SU-DHL-6 (cell line): ENCODE data around the gene MAL.

Experiments
- H2AFZ ChIP-seq: fragments of 200-600 bp; sonication (generic); 2 replicates; pipeline ENCODE4 v1.6.1; 2014; ENCODE audit warnings: low read depth, mild to moderate bottlenecking, moderate library complexity, mixed read lengths, antibody characterized with exemption, low read length; ENCODE audit not compliant: severe bottlenecking
- H3F3A ChIP-seq: fragments of 200-600 bp; shearing (Covaris generic); 2 replicates; pipeline ENCODE4 v1.6.0; 2016; ENCODE audit warnings: antibody characterized with exemption, mild to moderate bottlenecking; ENCODE audit not compliant: insufficient read depth
- H3K27ac ChIP-seq: fragments of 200-600 bp; sonication (generic); 2 replicates; pipeline ENCODE4 v1.5.1; 2016; ENCODE audit warnings: low read depth, mild to moderate bottlenecking, low read length, moderate library complexity, mixed read lengths
- H3K27me3 ChIP-seq: fragments of 200-600 bp; sonication (generic), shearing (Covaris generic); 2 replicates; pipeline ENCODE4 v1.6.0; 2014; ENCODE audit warnings: mild to moderate bottlenecking, low read length
- H3K36me3 ChIP-seq: fragments of 200-600 bp; sonication (generic); 2 replicates; pipeline ENCODE4 v1.6.1; 2014; ENCODE audit warnings: mild to moderate bottlenecking, low read length, mixed read lengths
- H3K4me2 ChIP-seq: fragments of 300-600, 200-600 bp; shearing (Covaris generic), sonication (generic); 2 replicates; pipeline ENCODE4 v1.6.0; 2014; ENCODE audit warnings: low read length, low read depth, mild to moderate bottlenecking; ENCODE audit not compliant: poor library complexity, severe bottlenecking
- H3K4me3 ChIP-seq: fragments of 200-600 bp; sonication (generic); 2 replicates; pipeline ENCODE4 v1.5.1; 2014; ENCODE audit warnings: antibody characterized with exemption, low read length, mild to moderate bottlenecking, mixed read lengths; ENCODE audit not compliant: insufficient read depth, poor library complexity, severe bottlenecking
- H3K79me2 ChIP-seq: fragments of 200-600 bp; sonication (generic); 2 replicates; pipeline ENCODE4 v1.6.1; 2014; ENCODE audit warnings: mild to moderate bottlenecking, low read length, moderate library complexity; ENCODE audit not compliant: insufficient read depth
- H3K9ac ChIP-seq: fragments of 200-600 bp; sonication (generic); 2 replicates; pipeline ENCODE4 v1.7.0; 2014; ENCODE audit warnings: mild to moderate bottlenecking, low read length
- H3K9me2 ChIP-seq: fragments of 200-600 bp; sonication (generic); replicated peaks from 2 replicates; pipeline ENCODE4 v1.6.1; 2014; ENCODE audit warnings: low read length; ENCODE audit not compliant: insufficient read depth
- H3K9me3 ChIP-seq: fragments of 200-600 bp; sonication (generic); 2 replicates; pipeline ENCODE4 v1.6.1; 2014; ENCODE audit warnings: low read length, mixed read lengths; ENCODE audit not compliant: insufficient read depth
- H4K20me1 ChIP-seq: fragments of 200-600 bp; sonication (generic); 2 replicates; pipeline ENCODE4 v1.6.1; 2014; ENCODE audit warnings: low read depth, mild to moderate bottlenecking, antibody characterized with exemption, low read length, moderate library complexity, mixed read lengths
- CTCF ChIP-seq: fragments of 200-600 bp; sonication (generic); IDR thresholded peaks from one replicate; pipeline ENCODE4 v1.5.1; 2017; ENCODE audit warnings: antibody characterized with exemption, mild to moderate bottlenecking, low read length, moderate library complexity; ENCODE audit not compliant: insufficient read depth, poor library complexity, severe bottlenecking
- EZH2phosphoT487 ChIP-seq: fragments of 200-600 bp; sonication (generic), shearing (Covaris generic); conservative IDR thresholded peaks from 2 replicates; pipeline ENCODE4 v1.6.1; 2018; ENCODE audit warnings: mild to moderate bottlenecking, antibody characterized with exemption, low read length, moderate library complexity, mixed read lengths

MAL gene

GRCh38 chr2:95025406-95026319 lies at the start of gene MAL:
TSS of gene MAL (plus strand) at chr2:95025708. CDS start at chr2:95025793, 85 bp downstream.
- Histone ChIP-seq H3K4me3 (no peak within 1 kb of the TSS), H3K9ac (no peak within 1 kb of the TSS), H3K27me3 (no peaks in the 10 kb centered on the region), H2AFZ (no peak within 1 kb of the TSS), H3K79me2 (no peaks in the 10 kb centered on the region), H3K9me2 (no peaks in the 10 kb centered on the region), H3K36me3 (no peaks in the 10 kb centered on the region), H4K20me1 (no peaks in the 10 kb centered on the region), H3K27ac (no peak within 1 kb of the TSS), H3F3A (no peaks in the 10 kb centered on the region), H3K4me2 (no peak within 1 kb of the TSS), H3K9me3 (no peaks in the 10 kb centered on the region)
- TF ChIP-seq CTCF (no peak), EZH2phosphoT487 (no peak)

DNA sequence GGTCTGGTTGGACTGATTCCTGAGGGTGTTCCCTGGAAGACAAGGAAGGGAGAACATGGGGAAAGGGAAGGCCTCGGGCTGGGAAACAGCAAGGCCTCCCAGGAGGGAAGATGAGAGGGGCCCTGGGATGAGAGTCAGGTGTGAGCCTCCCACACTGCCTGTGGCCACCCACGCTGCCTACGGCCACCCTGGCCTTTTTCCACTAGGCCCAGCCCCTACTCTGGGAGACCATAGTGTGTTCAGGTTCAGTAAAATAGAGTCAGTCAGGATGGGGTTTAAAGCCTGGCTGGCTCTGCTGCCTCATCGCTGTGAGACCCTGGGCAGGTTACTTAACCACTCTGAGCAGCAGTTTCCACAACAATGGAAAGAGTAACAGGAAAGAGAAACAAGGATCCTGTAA lies 47.7 kb upstream of the MAL start:
- no peaks in the 10 kb centered on the region for H3K27me3 ChIP-seq
- no peak overlapping the region for H3K4me3 ChIP-seq
- H3F3A ChIP-seq: no peaks in the 10 kb centered on the region
- no peaks in the 10 kb centered on the region for H3K9me2 ChIP-seq
- no peak overlapping the region for H3K27ac ChIP-seq
- no peaks in the 10 kb centered on the region for H3K79me2 ChIP-seq
- H3K9me3 ChIP-seq: no peaks in the 10 kb centered on the region
- H3K4me2 ChIP-seq: no peak overlapping the region
- H2AFZ ChIP-seq: no peak overlapping the region
- no peak overlapping the region for H3K9ac ChIP-seq
- H4K20me1 ChIP-seq: no peaks in the 10 kb centered on the region
- TF ChIP-seq CTCF (no peak), EZH2phosphoT487 (no peak)
- H3K36me3 ChIP-seq: no peaks in the 10 kb centered on the region

GRCh38 chr2:94978917-94979316 lies 46.6 kb upstream of the MAL start:
- no peak overlapping the region for H3K27ac ChIP-seq
- no peaks in the 10 kb centered on the region for H3K27me3 ChIP-seq
- no peaks in the 10 kb centered on the region for H3K9me3 ChIP-seq
- no peaks in the 10 kb centered on the region for H3K9me2 ChIP-seq
- H3K9ac ChIP-seq: no peak overlapping the region
- H2AFZ ChIP-seq: no peak overlapping the region
- TF ChIP-seq CTCF (no peak), EZH2phosphoT487 (no peak)
- H3K4me2 ChIP-seq: no peak overlapping the region
- no peaks in the 10 kb centered on the region for H3K36me3 ChIP-seq
- H3F3A ChIP-seq: no peaks in the 10 kb centered on the region
- H3K4me3 ChIP-seq: no peak overlapping the region
- no peaks in the 10 kb centered on the region for H4K20me1 ChIP-seq
- H3K79me2 ChIP-seq: no peaks in the 10 kb centered on the region
